HepG2 (cell line): ENCODE measurements around the gene SAMD14. TPM values are rescaled to one million over a fixed set of nuclear protein-coding genes. Genes with fewer than 3 reads are reported as not detected.

Experiments used
- ARNT ChIP-seq: fragments of 450-650 bp; IDR thresholded peaks from 2 replicates; pipeline ENCODE4 v1.6.1; 2017
- ELF3 ChIP-seq: IDR thresholded peaks from 2 replicates; pipeline ENCODE4 v1.6.1; 2016; ENCODE audit warnings: missing genetic modification reagents, missing compliant biosample characterization
- EZH2 ChIP-seq: conservative IDR thresholded peaks from 2 replicates; pipeline ENCODE4 v1.6.1; 2012; ENCODE audit warnings: mild to moderate bottlenecking, low read depth, low read length, moderate library complexity
- KLF6 ChIP-seq: IDR thresholded peaks from 2 replicates; pipeline ENCODE4 v1.8.0; 2016; ENCODE audit warnings: missing biosample characterization, missing genetic modification reagents
- MIXL1 ChIP-seq: IDR thresholded peaks from 2 replicates; pipeline ENCODE4 v1.6.1; 2016
- MXI1 ChIP-seq: IDR thresholded peaks from 3 replicates; pipeline ENCODE4 v1.6.1; 2012; ENCODE audit warnings: low read depth, low read length, inconsistent platforms, borderline replicate concordance
- NFE2L2 ChIP-seq: fragments of 150-350 bp; IDR thresholded peaks from 2 replicates; pipeline ENCODE4 v1.6.1; 2014; ENCODE audit warnings: low read length
- NFYB ChIP-seq: sonication (generic); formaldehyde crosslinking; IDR thresholded peaks from 2 replicates; pipeline ENCODE4 v1.4.0; 2020; ENCODE audit warnings: missing genetic modification reagents
- REPIN1 ChIP-seq: sonication (generic); formaldehyde crosslinking; IDR thresholded peaks from 2 replicates; pipeline ENCODE4 v1.8.0; 2022; ENCODE audit warnings: missing genetic modification reagents, low read depth, mild to moderate bottlenecking, borderline replicate concordance
- SNRNP70 ChIP-seq: fragments of 200-400 bp; formaldehyde crosslinking; IDR thresholded peaks from 2 replicates; pipeline ENCODE4 v1.6.1; 2017; ENCODE audit warnings: mild to moderate bottlenecking, low read depth, low read length, moderate library complexity
- ZKSCAN1 ChIP-seq: fragments of 150-350 bp; IDR thresholded peaks from 2 replicates; pipeline ENCODE4 v1.6.1; 2014; ENCODE audit warnings: low read length
- ZNF205 ChIP-seq: IDR thresholded peaks from 2 replicates; pipeline ENCODE4 v1.6.1; 2018; ENCODE audit warnings: missing biosample characterization, missing genetic modification reagents
- ZNF367 ChIP-seq: sonication (generic); formaldehyde crosslinking; IDR thresholded peaks from 2 replicates; pipeline ENCODE4 v1.4.0; 2020; ENCODE audit warnings: missing genetic modification reagents, borderline replicate concordance
- ZNF460 ChIP-seq: sonication (generic); formaldehyde crosslinking; IDR thresholded peaks from 2 replicates; pipeline ENCODE4 v1.5.1; 2020; ENCODE audit warnings: missing genetic modification reagents, mild to moderate bottlenecking, borderline replicate concordance
- ZNF547 ChIP-seq: sonication (generic); formaldehyde crosslinking; IDR thresholded peaks from 2 replicates; pipeline ENCODE4 v1.5.1; 2020; ENCODE audit warnings: mild to moderate bottlenecking, missing genetic modification reagents
- polyA plus RNA-seq, 8 experiments: library from polyadenylated mRNA; depleted of rRNA in 3 of 8; stranded (reverse) in 7 of 8; unstranded in 1 of 8; fragments of >200 nt; fragmentation: Illumina TruSeq in 4 of 8; extraction: Trizol in 4 of 8; gene quantifications; 2 replicates each; pipeline versions ENCODE4 v1.2.1 to v1.2.3, GENCODE V29; 2011 to 2016; ENCODE audit warnings: low read depth in 4 of 8, missing spikeins in 1 of 8, mixed read lengths in 1 of 8; ENCODE audit not compliant: insufficient read depth in 1 of 8
- total RNA-seq, 5 experiments: library from RNA; depleted of rRNA; stranded (reverse); fragments of >200 nt; fragmentation: Illumina TruSeq; extraction: Trizol; gene quantifications; 2 replicates each; pipeline ENCODE4 v1.2.3, GENCODE V29; 2016; ENCODE audit warnings: low read depth in 1 of 5
- TF ChIP-seq, protein P1 (sequence below): IDR thresholded peaks from 2 replicates; pipeline ENCODE4 v1.6.1; 2016; ENCODE audit warnings: low read depth
- TF ChIP-seq, protein P2 (sequence below), 2 experiments: fragments of 450-650 bp in 1 of 2; sonication (generic) in 1 of 2; formaldehyde crosslinking; IDR thresholded peaks; 2 replicates each; pipeline versions ENCODE4 v1.5.0 to v1.8.0; 2020 to 2022; ENCODE audit warnings: mild to moderate bottlenecking in 1 of 2, missing genetic modification reagents in 1 of 2
- TF ChIP-seq, protein P3 (sequence below): sonication (generic); formaldehyde crosslinking; IDR thresholded peaks from 2 replicates; pipeline ENCODE4 v1.5.0; 2020; ENCODE audit warnings: missing genetic modification reagents
- TF ChIP-seq, protein P4 (sequence below): sonication (generic); formaldehyde crosslinking; IDR thresholded peaks from 2 replicates; pipeline ENCODE4 v1.8.0; 2022; ENCODE audit warnings: missing genetic modification reagents, mild to moderate bottlenecking, borderline replicate concordance

Gene SAMD14
- total and polyA plus RNA-seq, 2 of the 13 experiments (the other 11 are each of a cell fraction or from before 2014, with no cell fraction given) = 0.07 to 0.22 TPM

DNA sequence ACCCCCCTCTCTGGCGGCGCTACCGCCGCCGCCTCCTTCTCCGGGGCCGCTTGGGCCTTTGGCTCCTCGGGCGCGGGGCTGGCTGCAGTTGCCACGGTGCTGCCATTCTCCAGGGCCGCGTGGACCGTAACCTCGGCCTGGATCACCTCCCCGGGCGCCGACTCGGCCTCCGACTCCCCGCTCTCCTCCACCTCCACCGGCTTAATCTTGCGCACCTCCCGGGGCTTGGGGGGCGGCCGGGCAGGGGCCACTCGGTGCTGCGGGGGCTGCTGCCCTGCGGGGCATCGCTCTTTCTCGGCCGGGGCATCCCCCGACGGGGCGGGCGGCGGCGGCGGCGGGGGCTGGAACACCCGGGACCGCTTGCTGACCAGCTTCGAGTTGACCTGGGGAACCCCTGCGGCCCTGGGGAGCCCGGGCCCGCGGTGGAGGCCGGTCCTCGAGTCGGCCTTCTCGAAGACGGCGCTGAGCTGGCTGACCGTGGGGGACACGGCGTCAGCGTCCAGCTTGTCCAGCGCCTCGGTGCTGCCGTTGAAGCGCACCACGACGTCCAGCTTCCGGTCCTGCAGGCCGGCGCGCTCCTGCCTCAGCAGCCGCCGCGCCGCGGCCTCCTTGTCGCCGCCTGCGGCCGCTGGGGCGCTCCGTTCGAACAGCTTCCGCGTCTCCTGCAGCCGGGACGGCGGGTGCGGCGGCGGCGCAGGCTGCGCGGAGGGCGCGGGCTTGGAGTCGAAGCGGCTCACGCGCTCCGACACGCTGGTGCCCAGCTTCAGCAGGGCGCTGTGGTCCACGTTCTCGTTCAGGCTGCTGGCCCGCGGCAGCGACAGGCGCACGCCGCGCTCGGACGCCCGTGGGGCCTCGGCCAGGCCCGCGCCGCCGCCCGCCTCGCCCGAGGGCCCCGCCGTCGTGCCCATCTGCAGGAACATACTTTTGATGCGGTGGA, 19.7 kb upstream of the SAMD14 start (continued):
- TF ChIP-seq, protein P1, sequence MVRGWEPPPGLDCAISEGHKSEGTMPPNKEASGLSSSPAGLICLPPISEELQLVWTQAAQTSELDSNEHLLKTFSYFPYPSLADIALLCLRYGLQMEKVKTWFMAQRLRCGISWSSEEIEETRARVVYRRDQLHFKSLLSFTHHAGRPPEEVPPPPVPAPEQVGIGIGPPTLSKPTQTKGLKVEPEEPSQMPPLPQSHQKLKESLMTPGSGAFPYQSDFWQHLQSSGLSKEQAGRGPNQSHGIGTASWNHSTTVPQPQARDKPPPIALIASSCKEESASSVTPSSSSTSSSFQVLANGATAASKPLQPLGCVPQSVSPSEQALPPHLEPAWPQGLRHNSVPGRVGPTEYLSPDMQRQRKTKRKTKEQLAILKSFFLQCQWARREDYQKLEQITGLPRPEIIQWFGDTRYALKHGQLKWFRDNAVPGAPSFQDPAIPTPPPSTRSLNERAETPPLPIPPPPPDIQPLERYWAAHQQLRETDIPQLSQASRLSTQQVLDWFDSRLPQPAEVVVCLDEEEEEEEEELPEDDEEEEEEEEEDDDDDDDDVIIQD (CRISPR knock-in tag) = no peak
- TF ChIP-seq ZKSCAN1 = no peak
- no peak for TF ChIP-seq ARNT
- TF ChIP-seq MIXL1 (CRISPR knock-in tag) = no peak
- no peak for TF ChIP-seq ZNF205 (CRISPR knock-in tag)
- TF ChIP-seq KLF6 (CRISPR knock-in tag) = peak; percentile 38; the same call in 1 of the 2 replicates
- TF ChIP-seq, protein P2, sequence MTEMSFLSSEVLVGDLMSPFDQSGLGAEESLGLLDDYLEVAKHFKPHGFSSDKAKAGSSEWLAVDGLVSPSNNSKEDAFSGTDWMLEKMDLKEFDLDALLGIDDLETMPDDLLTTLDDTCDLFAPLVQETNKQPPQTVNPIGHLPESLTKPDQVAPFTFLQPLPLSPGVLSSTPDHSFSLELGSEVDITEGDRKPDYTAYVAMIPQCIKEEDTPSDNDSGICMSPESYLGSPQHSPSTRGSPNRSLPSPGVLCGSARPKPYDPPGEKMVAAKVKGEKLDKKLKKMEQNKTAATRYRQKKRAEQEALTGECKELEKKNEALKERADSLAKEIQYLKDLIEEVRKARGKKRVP (CRISPR knock-in tag; IDR thresholded peaks at IDR 0.05) = peak in 1 of 2 experiments; percentile 42; a peak in 1 of 4 replicates
- TF ChIP-seq, protein P3, sequence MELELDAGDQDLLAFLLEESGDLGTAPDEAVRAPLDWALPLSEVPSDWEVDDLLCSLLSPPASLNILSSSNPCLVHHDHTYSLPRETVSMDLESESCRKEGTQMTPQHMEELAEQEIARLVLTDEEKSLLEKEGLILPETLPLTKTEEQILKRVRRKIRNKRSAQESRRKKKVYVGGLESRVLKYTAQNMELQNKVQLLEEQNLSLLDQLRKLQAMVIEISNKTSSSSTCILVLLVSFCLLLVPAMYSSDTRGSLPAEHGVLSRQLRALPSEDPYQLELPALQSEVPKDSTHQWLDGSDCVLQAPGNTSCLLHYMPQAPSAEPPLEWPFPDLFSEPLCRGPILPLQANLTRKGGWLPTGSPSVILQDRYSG (CRISPR knock-in tag) = peak; percentile 73
- TF ChIP-seq NFYB (CRISPR knock-in tag) = no peak
- peak; percentile 44; the same call in 1 of the 3 replicates for TF ChIP-seq MXI1
- no peak for TF ChIP-seq NFE2L2
- TF ChIP-seq, protein P4, sequence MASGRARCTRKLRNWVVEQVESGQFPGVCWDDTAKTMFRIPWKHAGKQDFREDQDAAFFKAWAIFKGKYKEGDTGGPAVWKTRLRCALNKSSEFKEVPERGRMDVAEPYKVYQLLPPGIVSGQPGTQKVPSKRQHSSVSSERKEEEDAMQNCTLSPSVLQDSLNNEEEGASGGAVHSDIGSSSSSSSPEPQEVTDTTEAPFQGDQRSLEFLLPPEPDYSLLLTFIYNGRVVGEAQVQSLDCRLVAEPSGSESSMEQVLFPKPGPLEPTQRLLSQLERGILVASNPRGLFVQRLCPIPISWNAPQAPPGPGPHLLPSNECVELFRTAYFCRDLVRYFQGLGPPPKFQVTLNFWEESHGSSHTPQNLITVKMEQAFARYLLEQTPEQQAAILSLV = peak; percentile 40; the same call in 1 of the 2 replicates
- TF ChIP-seq EZH2 = no peak
- peak; percentile 77; the same call in 1 of the 2 replicates for TF ChIP-seq ELF3
- no peak for TF ChIP-seq ZNF460 (CRISPR knock-in tag)
- TF ChIP-seq REPIN1 (CRISPR knock-in tag) = peak; percentile 15; the same call in 1 of the 2 replicates
- no peak; the same call in 1 of the 2 replicates for TF ChIP-seq ZNF547
- TF ChIP-seq ZNF367 (CRISPR knock-in tag) = no peak; the same call in 1 of the 2 replicates
- TF ChIP-seq SNRNP70 = no peak
